ENCODE results near the gene LSM14B.

- TF ChIP-seq, protein P1, sequence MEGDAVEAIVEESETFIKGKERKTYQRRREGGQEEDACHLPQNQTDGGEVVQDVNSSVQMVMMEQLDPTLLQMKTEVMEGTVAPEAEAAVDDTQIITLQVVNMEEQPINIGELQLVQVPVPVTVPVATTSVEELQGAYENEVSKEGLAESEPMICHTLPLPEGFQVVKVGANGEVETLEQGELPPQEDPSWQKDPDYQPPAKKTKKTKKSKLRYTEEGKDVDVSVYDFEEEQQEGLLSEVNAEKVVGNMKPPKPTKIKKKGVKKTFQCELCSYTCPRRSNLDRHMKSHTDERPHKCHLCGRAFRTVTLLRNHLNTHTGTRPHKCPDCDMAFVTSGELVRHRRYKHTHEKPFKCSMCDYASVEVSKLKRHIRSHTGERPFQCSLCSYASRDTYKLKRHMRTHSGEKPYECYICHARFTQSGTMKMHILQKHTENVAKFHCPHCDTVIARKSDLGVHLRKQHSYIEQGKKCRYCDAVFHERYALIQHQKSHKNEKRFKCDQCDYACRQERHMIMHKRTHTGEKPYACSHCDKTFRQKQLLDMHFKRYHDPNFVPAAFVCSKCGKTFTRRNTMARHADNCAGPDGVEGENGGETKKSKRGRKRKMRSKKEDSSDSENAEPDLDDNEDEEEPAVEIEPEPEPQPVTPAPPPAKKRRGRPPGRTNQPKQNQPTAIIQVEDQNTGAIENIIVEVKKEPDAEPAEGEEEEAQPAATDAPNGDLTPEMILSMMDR (IDR thresholded peaks at IDR 0.05) = no peak
- TF ChIP-seq POLR2A (IDR thresholded peaks at IDR 0.05) = no peak
These were observed 48.3 kb downstream of the LSM14B start for GRCh38 chr20:62170536-62170935.

All from prostate gland (tissue), 2 donors.